GM12875 (cell line): Measurements from ENCODE around the gene PARL.

ENCODE experiments used
- H3K4me3 ChIP-seq: one replicate; pipeline ENCODE4 v1.5.1; 2011; ENCODE audit warnings: low read depth, low read length, control low read depth
- TF ChIP-seq, protein P1 (sequence below): IDR thresholded peaks from 2 replicates; pipeline ENCODE4 v1.5.1; 2011; ENCODE audit warnings: low read depth, mild to moderate bottlenecking, control low read depth, inconsistent platforms, low read length, moderate library complexity, borderline replicate concordance; ENCODE audit not compliant: insufficient read depth

Gene PARL

DNA sequence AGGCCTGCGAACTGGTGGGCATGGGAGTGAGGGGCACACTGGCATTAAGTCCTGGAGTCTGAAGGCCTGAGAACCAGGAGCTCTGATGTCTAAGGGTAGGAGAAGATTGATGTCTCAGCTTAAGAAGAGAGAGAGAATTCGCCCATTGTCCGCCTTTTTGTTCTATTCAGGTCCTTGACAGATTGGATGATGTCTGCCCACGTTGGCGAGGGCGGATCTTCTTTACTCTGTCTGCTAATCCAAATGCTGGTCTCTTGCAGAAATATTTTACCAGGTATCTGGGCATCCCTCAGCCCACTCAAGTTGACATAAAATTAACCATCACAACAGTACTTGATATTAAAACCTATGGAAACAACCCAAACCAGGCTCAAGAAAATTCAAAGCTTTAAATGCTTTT lies 103.4 kb downstream of the PARL start:
- no peak overlapping the region for H3K4me3 ChIP-seq
- TF ChIP-seq, protein P1, sequence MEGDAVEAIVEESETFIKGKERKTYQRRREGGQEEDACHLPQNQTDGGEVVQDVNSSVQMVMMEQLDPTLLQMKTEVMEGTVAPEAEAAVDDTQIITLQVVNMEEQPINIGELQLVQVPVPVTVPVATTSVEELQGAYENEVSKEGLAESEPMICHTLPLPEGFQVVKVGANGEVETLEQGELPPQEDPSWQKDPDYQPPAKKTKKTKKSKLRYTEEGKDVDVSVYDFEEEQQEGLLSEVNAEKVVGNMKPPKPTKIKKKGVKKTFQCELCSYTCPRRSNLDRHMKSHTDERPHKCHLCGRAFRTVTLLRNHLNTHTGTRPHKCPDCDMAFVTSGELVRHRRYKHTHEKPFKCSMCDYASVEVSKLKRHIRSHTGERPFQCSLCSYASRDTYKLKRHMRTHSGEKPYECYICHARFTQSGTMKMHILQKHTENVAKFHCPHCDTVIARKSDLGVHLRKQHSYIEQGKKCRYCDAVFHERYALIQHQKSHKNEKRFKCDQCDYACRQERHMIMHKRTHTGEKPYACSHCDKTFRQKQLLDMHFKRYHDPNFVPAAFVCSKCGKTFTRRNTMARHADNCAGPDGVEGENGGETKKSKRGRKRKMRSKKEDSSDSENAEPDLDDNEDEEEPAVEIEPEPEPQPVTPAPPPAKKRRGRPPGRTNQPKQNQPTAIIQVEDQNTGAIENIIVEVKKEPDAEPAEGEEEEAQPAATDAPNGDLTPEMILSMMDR, result no peak

DNA sequence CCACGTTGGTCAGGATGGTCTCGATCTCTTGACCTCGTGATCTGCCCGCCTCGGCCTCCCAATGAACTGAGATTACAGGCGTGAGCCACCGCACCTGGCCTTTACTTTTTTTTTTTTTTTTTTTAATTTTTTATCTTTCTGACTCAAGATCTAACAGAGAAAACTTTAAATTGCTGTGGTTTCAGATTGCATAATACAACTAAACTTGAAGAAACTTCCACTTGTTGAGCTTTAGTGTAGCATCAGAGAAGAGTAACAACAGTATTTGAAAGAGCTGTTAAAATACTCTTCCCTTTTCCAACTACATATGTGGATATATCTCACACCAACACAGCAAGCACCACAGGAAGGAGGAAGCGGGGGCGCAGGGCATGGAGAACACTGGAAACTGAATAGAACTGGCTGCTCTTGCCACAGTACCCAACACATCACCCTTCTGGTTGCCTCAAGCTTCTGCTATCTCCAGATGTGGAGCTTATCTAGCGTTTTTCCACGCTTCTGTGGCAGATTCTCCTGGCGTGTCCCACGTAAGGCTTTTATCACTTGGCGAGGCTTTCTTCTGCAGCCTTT lies 104.7 kb downstream of the PARL start:
- TF ChIP-seq, protein P1, result no peak
- H3K4me3 ChIP-seq, result no peak overlapping the region
